HG02852 (cell line): Measurements from ENCODE around the gene DCDC2.
A peak's percentile ranks its signal among the peaks of the same experiment; 100 is the strongest.
"Not testable (repeated sequence)": the region's sequence is repeated elsewhere in the genome, so short reads cannot be mapped to it uniquely, and the experiment has no call there.

Experiments used
- ATAC-seq: cut with Tn5 transposase; IDR thresholded peaks from one replicate; pipeline ENCODE4 v1.9.1; 2021; ENCODE audit warnings: mild to moderate bottlenecking, moderate library complexity; ENCODE audit not compliant: unreplicated experiment

Gene DCDC2

GRCh38 chr6:24329022-24329421, 28.8 kb downstream of the DCDC2 start:
- ATAC-seq = no peak

GRCh38 chr6:24327756-24328155, 30.1 kb downstream of the DCDC2 start:
- ATAC-seq = no peak

GRCh38 chr6:24325978-24326377, 31.9 kb downstream of the DCDC2 start:
- ATAC-seq = no peak

- ATAC-seq = no peak
Observed at GRCh38 chr6:24324617-24325016, 33.2 kb downstream of the DCDC2 start.

GRCh38 chr6:24323632-24324337, 34.1 kb downstream of the DCDC2 start:
- no peak for ATAC-seq

- ATAC-seq = no peak
Observed at GRCh38 chr6:24322924-24323323, 34.9 kb downstream of the DCDC2 start.

- ATAC-seq = not testable (repeated sequence)
Observed at GRCh38 chr6:24322446-24322845, 35.4 kb downstream of the DCDC2 start.

GRCh38 chr6:24321538-24322162, 36.2 kb downstream of the DCDC2 start:
- ATAC-seq = no peak

GRCh38 chr6:24313251-24314141, 44.4 kb downstream of the DCDC2 start:
- ATAC-seq = no peak

- not testable (repeated sequence) for ATAC-seq
Observed at GRCh38 chr6:24311775-24312174, 46.1 kb downstream of the DCDC2 start.

GRCh38 chr6:24307881-24308280, 50.0 kb downstream of the DCDC2 start:
- no peak for ATAC-seq

GRCh38 chr6:24306936-24307335, 50.9 kb downstream of the DCDC2 start:
- ATAC-seq = no peak

GRCh38 chr6:24306038-24306437, 51.8 kb downstream of the DCDC2 start:
- no peak for ATAC-seq

- no peak for ATAC-seq
Observed at GRCh38 chr6:24296944-24297343, 60.9 kb downstream of the DCDC2 start.

- not testable (repeated sequence) for ATAC-seq
Observed at GRCh38 chr6:24293852-24294251, 64.0 kb downstream of the DCDC2 start.

- ATAC-seq = no peak
Observed at GRCh38 chr6:24287239-24287638, 70.6 kb downstream of the DCDC2 start.

GRCh38 chr6:24284006-24284405, 73.9 kb downstream of the DCDC2 start:
- no peak for ATAC-seq

GRCh38 chr6:24283043-24283985, 74.5 kb downstream of the DCDC2 start:
- peak; percentile 81 for ATAC-seq

GRCh38 chr6:24274441-24275083, 83.3 kb downstream of the DCDC2 start:
- ATAC-seq = no peak
